HL-60 (cell line): Measurements from ENCODE around the gene ACVR1B.

Experiments
- DNase-seq, 2 experiments: peaks; one replicate each; pipeline ENCODE4 v3.0.0-alpha.2; 2010 to 2020; ENCODE audit warnings: low read depth in 1 of 2, low spot score in 1 of 2
- H3K27ac ChIP-seq: fragments of 250-450 bp; sonication (Bioruptor Pico); replicated peaks from 2 replicates; pipeline ENCODE4 v1.5.1; 2020; ENCODE audit warnings: mild to moderate bottlenecking, moderate library complexity
- H3K27me3 ChIP-seq: fragments of 250-450 bp; sonication (Bioruptor Pico); 2 replicates; pipeline ENCODE4 v1.5.1; 2021; ENCODE audit warnings: mild to moderate bottlenecking, moderate library complexity; ENCODE audit not compliant: insufficient read depth, poor library complexity, severe bottlenecking
- H3K4me3 ChIP-seq: replicated peaks from 2 replicates; pipeline ENCODE4 v1.5.1; 2011; ENCODE audit warnings: mild to moderate bottlenecking, control low read depth, low read length; ENCODE audit not compliant: insufficient read depth
- CTCF ChIP-seq: IDR thresholded peaks from one replicate; pipeline ENCODE4 v1.5.1; 2011; ENCODE audit warnings: low read length, control low read depth, inconsistent platforms; ENCODE audit not compliant: insufficient read depth
- GABPA ChIP-seq: IDR thresholded peaks from 2 replicates; pipeline ENCODE4 v1.6.1; 2012; ENCODE audit warnings: low read depth
- POLR2AphosphoS5 ChIP-seq: IDR thresholded peaks from 2 replicates; pipeline ENCODE4 v1.6.1; 2012; ENCODE audit warnings: low read depth
- REST ChIP-seq: IDR thresholded peaks from 2 replicates; pipeline ENCODE4 v1.6.1; 2012; ENCODE audit warnings: low read depth; ENCODE audit not compliant: insufficient replicate concordance
- SPI1 ChIP-seq: IDR thresholded peaks from 2 replicates; pipeline ENCODE4 v1.6.1; 2012; ENCODE audit warnings: low read depth, mild to moderate bottlenecking, borderline replicate concordance

Gene ACVR1B

DNA sequence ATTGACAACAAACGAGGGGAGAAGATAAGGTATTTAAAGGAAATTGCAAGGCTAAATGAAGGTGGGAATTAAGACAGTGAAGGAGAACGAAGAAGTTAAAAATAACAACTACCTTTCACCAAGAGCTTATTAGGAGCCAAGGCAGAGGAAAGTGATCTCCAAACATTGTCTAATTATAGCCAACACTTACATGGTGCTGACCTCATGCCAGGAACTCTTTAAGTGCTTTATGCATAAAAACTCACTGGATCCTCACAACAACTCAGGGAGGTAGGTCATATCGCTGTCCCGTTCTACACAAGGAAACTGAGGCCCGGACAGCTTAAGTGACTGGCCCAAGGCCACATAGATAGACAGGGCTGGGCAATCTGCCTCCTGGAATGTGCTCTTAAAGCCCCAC lies 74.8 kb downstream of the ACVR1B start:
- no peak for DNase-seq
- no peaks in the 10 kb centered on the region for H3K27me3 ChIP-seq
- TF ChIP-seq REST = no peak
- TF ChIP-seq POLR2AphosphoS5 = no peak
- no peak for TF ChIP-seq GABPA
- TF ChIP-seq SPI1 = no peak
- TF ChIP-seq CTCF = no peak
- H3K27ac ChIP-seq = no peak overlapping the region
- no peak overlapping the region for H3K4me3 ChIP-seq

GRCh38 chr12:52027085-52027843 lies 75.8 kb downstream of the ACVR1B start:
- no peaks in the 10 kb centered on the region for H3K27me3 ChIP-seq
- TF ChIP-seq SPI1 = peak; percentile 85
- no peak for TF ChIP-seq CTCF
- peak in 1 of 2 experiments; percentile 40 for DNase-seq
- no peak overlapping the region for H3K4me3 ChIP-seq
- H3K27ac ChIP-seq = no peak overlapping the region

DNA sequence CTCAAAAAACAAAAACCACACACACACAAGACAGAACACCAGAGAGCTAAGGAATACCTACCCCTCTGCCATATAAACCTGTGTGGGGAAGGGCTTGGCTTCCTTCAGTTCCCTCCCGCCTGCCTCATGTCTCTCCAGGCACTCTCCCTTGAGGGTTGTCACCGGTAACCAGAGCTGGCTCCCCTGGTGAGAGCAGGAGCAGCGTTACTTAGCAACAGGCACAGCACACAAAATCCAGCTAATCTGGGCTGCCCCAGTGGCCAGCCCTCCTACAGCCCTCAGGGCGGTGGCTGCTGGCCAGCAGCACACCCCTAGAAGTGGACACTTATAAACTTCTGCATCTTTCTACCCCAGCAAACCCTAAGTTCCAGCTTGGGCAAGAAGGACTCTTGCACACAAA lies 78.2 kb downstream of the ACVR1B start:
- TF ChIP-seq GABPA (no peak), SPI1 (no peak), POLR2AphosphoS5 (no peak), REST (no peak), CTCF (no peak)
- Histone ChIP-seq H3K27me3 (no peaks in the 10 kb centered on the region), H3K27ac (no peak overlapping the region), H3K4me3 (no peak overlapping the region)
- DNase-seq = no peak

GRCh38 chr12:52032446-52032803 lies 80.9 kb downstream of the ACVR1B start:
- Histone ChIP-seq H3K27ac (no peak overlapping the region), H3K4me3 (no peak overlapping the region), H3K27me3 (peaks cover 1% of the 10 kb centered on the region)
- DNase-seq = no peak
- TF ChIP-seq GABPA (no peak), POLR2AphosphoS5 (no peak), SPI1 (no peak), CTCF (no peak), REST (no peak)
